GM18870 (cell line): Measurements from ENCODE around the gene ANKRD53.
"Not testable (repeated sequence)": the region's sequence is repeated elsewhere in the genome, so short reads cannot be mapped to it uniquely, and the experiment has no call there.

Experiments
- ATAC-seq: cut with Tn5 transposase; IDR thresholded peaks from one replicate; pipeline ENCODE4 v1.9.1; 2021; ENCODE audit warnings: moderate library complexity; ENCODE audit not compliant: unreplicated experiment

The ANKRD53 gene

GRCh38 chr2:70988151-70988550 is 9.7 kb downstream of the ANKRD53 start:
- no peak for ATAC-seq

GRCh38 chr2:70988726-70989648 is 10.6 kb downstream of the ANKRD53 start:
- ATAC-seq = no peak

GRCh38 chr2:70990216-70990615 is 11.8 kb downstream of the ANKRD53 start:
- no peak for ATAC-seq

DNA sequence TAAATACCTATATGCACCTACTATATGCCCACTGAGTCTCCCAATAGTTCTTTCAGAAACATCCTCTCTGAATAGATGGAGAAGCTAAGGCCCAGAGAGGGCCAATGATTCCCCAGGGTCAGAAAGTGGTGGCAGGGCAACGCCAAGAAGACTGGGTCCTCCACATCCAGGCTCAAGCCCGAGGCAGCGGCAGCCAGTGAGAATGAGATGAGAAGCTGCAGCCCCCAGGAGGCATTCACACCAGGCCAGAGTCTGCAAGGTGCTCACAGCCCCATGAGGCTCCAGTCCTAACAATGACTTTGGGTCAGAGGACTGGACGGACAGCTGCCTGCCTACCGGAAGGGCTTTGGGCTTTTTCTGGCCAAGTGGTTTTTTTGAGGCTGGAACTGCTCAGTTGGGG is 12.7 kb downstream of the ANKRD53 start:
- no peak for ATAC-seq

DNA sequence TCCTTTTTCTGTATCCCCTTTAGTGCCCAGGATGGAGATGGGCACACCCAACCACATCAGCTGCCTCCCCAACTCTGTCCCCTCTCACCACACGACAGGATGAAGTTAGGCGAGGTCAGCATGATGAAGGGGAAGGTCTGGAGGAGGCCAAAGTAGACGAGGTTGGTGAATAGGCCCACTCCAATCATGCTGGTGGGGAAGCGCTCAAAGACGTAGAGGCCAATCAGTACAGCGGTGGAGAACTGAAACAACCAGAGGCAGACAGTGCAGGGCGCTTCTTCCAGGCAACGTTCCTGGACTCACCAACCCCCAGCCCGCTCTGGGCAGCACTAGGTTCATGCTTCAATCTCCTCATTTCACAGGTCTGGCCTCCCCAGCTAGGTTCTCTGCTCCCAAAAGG is 13.3 kb downstream of the ANKRD53 start:
- ATAC-seq = no peak

DNA sequence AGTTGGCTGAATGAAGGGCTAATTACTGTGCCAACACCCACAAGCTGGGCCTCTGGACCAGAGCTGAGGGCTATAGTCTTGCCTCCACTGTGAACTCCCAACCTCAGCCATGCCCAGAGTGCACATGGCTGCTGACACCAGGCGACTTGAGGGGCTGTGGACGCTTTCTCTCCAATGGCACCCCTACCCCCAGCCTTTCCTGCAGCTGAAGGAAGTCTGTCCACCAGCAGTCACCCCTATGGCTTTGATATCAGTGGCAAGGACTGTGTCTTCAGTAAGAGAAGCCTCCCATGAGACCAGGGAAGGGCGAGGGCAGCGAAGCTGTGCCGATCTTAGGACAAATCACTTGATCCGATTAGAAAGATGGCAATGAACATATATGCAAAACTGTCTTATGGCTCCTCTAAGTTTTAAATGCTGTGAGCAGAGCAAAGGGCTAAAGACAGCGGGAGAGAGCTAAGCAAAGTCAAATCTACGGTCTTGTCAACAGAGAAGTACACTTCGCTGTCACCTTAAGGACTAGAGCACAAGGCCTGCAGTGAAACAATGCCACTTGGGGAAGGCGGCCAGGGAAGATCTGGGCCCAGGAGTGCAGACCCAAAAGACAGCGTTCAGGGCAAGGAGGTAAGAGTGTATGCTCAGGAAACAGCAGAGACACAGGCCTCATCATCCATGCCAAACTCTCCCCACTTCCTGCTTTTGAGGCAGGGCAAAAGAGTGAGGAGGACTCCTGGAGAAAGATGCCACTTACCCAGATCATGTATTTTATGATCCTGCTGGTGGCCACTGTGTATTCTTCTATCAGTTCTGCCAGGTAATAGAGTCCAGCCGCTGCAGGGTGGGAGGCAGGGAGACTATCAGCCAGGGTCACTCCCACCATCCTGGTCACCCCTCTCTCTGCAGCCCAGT is 14.8 kb downstream of the ANKRD53 start:
- no peak for ATAC-seq

DNA sequence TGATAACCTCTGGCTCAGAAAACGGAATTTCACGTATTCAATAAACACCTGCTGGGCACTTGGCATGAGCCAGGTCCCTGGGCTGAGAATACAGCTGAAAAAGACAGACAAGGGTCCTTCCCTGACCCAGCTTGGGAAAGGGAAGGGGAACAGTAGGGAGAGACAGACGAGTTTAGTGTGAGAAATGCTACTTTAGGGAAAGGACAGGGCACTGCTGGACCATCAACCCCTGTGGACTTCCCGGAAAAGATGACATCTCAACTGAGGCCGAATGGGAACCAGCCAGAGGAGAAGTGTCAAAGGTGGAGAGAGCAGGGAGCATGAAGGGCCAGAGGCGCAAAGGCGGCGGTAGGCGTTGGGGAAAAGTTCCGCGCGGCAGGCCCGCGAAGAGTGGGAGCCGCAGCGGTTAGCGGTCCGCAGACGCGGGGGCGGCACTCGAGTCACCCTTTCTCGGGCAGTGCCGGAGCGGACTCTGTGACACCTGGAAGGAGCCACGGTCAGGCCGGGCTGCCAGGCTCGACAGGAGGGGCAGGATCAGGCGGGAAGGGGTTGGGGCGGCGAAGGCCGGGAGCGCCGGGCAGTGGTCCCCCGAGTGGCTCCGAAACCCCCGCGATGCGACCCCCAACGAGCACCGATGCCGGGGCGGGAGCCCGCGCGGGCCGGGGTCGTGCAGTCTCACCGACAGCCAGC is 15.7 kb downstream of the ANKRD53 start:
- ATAC-seq = peak; percentile 3

DNA sequence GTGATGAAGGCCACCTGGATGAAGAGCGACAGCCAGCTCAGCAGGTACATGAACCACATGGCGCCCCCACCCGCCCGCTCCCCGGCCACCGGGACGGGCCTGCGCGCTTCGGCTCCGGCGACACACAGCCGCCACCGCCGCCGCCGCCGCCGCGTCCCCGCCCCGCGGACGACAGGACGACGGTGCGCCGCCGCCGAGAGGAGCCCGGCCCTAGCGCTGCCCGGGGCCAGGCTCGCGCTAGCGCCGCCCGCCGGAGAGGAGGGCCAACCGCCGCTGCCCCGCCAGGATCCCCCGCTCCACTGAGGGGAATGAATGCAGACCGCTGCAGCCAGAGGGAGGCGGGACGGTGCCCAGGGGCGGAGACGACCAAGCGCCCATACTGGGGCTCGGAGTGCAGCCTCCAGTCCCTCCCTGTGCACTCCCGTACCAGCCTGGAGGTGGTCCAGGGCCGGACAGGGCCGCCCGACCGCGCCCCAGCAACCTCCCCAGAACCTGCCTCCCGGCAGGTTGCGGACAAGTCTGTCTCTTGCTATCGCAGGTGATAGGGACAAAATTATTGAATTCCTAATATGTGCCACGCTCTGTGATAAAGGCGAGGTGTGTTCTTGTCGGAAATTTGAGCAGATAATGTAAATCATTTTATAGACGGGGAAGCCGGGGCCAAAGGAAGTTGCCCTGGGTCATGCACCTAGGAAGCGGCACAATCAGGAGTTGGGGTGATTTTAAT is 16.4 kb downstream of the ANKRD53 start, which contains the start of gene TEX261:
Gene TEX261, minus strand, starts transcription at position 175 of the 727 bp plus-strand sequence. Its CDS starts 116 bp downstream, at position 59.
- ATAC-seq = peak; percentile 79

GRCh38 chr2:70995426-70995729 is 16.9 kb downstream of the ANKRD53 start:
- peak; percentile 51 for ATAC-seq

DNA sequence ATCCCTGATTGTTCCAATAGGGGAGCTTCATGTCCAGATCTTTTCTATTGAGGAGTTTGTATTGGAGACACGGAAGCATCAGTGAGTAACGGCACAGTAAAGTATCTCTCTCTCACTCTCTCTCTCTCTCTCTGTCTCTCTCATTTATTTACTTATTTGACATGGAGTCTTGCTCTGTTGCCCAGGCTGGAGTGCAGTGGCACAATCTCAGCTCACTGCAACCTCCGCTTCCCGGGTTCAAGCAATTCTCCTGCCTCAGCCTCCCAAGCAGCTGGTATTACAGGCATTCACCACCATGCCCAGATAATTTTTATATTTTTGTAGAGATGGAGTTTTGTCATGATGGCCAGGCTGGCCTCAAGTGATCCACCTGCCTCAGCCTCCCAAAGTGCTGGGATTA is 20.5 kb downstream of the ANKRD53 start:
- ATAC-seq = not testable (repeated sequence)

GRCh38 chr2:70999362-70999761 is 20.9 kb downstream of the ANKRD53 start:
- no peak for ATAC-seq

- not testable (repeated sequence) for ATAC-seq
These were observed 21.5 kb downstream of the ANKRD53 start for GRCh38 chr2:70999931-71000330.

DNA sequence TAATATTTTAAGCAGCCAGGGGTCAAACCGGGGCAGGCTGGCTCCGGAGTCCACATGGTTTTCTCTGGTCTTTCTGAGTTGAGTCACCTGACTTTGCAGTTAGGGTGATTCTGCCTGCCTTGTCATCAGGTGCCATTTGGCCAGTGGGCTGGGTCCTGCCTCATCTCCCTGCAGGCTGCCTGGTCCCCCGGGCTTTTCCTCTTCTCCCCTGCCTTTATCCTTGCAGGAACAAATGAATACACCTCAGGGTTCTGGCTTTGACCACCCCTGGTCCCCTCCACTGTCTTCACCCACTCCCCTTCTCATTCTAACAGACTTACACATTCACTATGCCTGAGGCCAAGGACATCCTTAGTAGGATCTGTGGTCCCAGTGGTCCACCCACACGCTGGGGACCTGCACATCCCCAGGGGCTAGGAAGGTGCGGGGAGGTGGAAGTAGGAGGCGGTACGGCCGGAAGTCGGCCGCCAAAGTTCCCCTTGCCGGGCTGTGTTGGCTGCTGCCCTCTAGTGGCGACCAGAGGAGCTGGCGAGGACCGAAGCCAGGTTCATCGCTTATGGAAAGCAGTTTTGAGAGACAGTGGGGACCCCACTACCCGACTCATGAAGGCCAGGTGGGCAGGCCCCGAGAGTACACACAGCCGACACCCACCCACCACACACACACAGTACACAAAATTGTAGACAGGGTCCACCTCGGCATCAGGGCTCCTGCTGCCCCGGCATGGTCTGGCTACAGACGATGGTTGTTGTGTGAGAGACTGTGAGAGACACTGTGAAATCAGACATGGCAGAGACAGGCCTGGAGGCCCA is 22.6 kb downstream of the ANKRD53 start:
- no peak for ATAC-seq

DNA sequence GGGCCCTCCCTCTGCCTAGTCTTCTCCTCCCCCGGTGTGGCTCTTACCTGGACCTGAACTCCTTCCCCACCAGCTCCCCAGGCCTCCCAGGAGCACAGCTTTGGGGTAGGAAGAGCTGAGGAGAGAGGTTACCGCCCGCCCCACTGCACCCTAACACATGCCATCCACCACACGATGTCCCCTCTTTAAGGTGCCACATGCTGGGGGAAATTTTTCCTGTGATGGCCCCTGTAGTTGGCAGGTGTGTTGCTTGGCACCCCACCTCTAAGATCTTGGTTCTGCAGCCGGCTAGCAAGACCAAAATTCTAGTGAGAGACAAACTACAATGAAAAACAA is 23.1 kb downstream of the ANKRD53 start:
- no peak for ATAC-seq

DNA sequence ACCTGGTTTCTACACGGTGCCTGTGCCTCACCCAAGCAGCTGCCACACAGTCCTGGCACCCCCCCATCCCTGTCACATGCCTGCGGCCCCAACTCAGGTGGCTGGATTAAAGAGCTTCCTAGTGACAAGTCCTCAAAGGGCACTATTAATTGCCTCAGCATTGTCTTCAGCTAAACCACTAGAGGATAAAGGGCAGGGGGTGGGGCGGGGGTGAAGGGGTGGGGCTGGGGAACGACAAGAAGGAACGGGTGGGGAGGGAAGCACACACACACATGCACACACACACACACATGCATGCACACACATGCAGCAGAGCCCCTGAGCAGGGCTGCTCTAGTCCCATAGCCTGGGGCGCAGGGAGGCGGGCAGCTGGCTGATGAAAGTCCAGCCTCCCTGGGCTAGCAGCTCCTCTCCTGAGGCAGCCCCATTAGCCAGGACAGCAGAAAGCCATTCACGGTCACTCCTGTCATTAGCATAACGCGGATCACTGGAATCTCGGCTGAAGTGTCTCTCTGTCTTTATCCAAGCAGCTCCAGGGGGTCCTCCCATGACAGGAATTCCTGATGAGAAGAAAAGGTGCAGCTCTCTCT is 23.6 kb downstream of the ANKRD53 start:
- ATAC-seq = no peak

- no peak for ATAC-seq
These were observed 25.0 kb downstream of the ANKRD53 start for GRCh38 chr2:71003396-71003795.

- ATAC-seq = no peak
These were observed 25.7 kb downstream of the ANKRD53 start for GRCh38 chr2:71003966-71004755.

DNA sequence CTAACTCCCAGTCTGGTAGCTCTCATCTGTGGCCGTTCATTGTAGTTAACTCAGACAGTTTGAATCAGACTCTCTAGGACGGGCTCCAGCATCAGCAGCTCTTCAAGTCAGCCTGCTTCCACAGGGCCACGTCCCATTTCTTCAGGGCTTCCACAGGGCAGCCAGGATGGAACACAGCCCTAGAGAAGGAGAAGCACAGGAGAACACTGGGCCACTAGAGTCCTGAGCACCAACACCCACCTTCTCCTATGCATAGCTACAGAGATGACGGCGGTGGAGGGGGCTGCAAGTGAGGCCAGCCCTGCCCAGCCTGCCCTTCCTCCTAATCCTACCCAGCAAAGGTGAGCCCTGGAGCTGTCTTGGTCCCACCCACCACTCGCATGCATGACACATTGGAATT is 26.4 kb downstream of the ANKRD53 start:
- no peak for ATAC-seq
